ENCODE measurements around the gene KLHL14.

- peak; percentile 51 to 55 for TF ChIP-seq CTCF (conservative IDR thresholded peaks at IDR 0.05; ENCODE audit: low read depth in 2 of 2)
- TF ChIP-seq POLR2AphosphoS5 (IDR thresholded peaks at IDR 0.05; ENCODE audit: low read depth): no peak
- TF ChIP-seq REST (IDR thresholded peaks at IDR 0.05; ENCODE audit: unreplicated experiment): no peak
- no peak for TF ChIP-seq ZNF114 (CRISPR knock-in tag; IDR thresholded peaks at IDR 0.05)
These were observed 89.8 kb downstream of the KLHL14 start for GRCh38 chr18:32683044-32683443.

Data from GM23338 (cell line).